Breast epithelium (tissue), 3 donors: Measurements from ENCODE around the gene TGFBR3.

Experiments used
- CTCF ChIP-seq, 3 donors: fragments of 450-650 bp; IDR thresholded peaks; one replicate each; pipeline ENCODE4 v1.5.1; 2016 to 2017; ENCODE audit warnings: antibody characterized with exemption in 3 of 3, mild to moderate bottlenecking in 3 of 3, moderate library complexity in 3 of 3
- POLR2A ChIP-seq: fragments of 450-650 bp; IDR thresholded peaks from one replicate; pipeline ENCODE4 v1.6.1; 2016; ENCODE audit warnings: antibody characterized with exemption, mild to moderate bottlenecking, moderate library complexity

GRCh38 chr1:91864017-91864700 lies 21.8 kb downstream of the TGFBR3 start:
- TF ChIP-seq CTCF (IDR thresholded peaks at IDR 0.05) (no peak), POLR2A (no peak)
